Activated naive CD4-positive, alpha-beta T cell treated with anti-CD3 and anti-CD28 coated beads, Interleukin-2, amount 50 U/mL, for 24 hours (primary cell): ENCODE measurements around the gene CDC37L1.

Experiments used
- H3K27ac Mint-ChIP-seq: one replicate; pipeline ENCODE4 v1.8.0; 2021; ENCODE audit warnings: mild to moderate bottlenecking, mixed read lengths
- H3K27me3 Mint-ChIP-seq: one replicate; pipeline ENCODE4 v1.8.0; 2021; ENCODE audit warnings: mixed read lengths
- H3K36me3 Mint-ChIP-seq: one replicate; pipeline ENCODE4 v1.8.0; 2021; ENCODE audit warnings: mixed read lengths
- H3K4me1 Mint-ChIP-seq: one replicate; pipeline ENCODE4 v1.8.0; 2021; ENCODE audit warnings: mixed read lengths
- H3K4me3 Mint-ChIP-seq: one replicate; pipeline ENCODE4 v1.8.0; 2021; ENCODE audit warnings: mild to moderate bottlenecking, mixed read lengths
- H3K9me3 Mint-ChIP-seq: one replicate; pipeline ENCODE4 v1.8.0; 2021; ENCODE audit warnings: mixed read lengths

CDC37L1 gene

GRCh38 chr9:4718911-4719310 lies 39.5 kb downstream of the CDC37L1 start:
- Mint-ChIP-seq H3K27ac (peak overlapping the region; percentile 12), H3K36me3 (peaks cover 7% of the 10 kb centered on the region), H3K4me1 (peaks cover 3% of the 10 kb centered on the region), H3K4me3 (no peak overlapping the region), H3K9me3 (no peaks in the 10 kb centered on the region), H3K27me3 (no peaks in the 10 kb centered on the region)

- H3K4me1 Mint-ChIP-seq = peaks cover 15% of the 10 kb centered on the region
- no peaks in the 10 kb centered on the region for H3K27me3 Mint-ChIP-seq
- H3K27ac Mint-ChIP-seq = no peak overlapping the region
- H3K36me3 Mint-ChIP-seq = peaks cover 9% of the 10 kb centered on the region
- no peak overlapping the region for H3K4me3 Mint-ChIP-seq
- H3K9me3 Mint-ChIP-seq = no peaks in the 10 kb centered on the region
Measured at GRCh38 chr9:4721736-4722135, 42.4 kb downstream of the CDC37L1 start.

GRCh38 chr9:4725706-4726442 lies 46.5 kb downstream of the CDC37L1 start:
- H3K4me1 Mint-ChIP-seq = peaks cover 34% of the 10 kb centered on the region
- no peak overlapping the region for H3K4me3 Mint-ChIP-seq
- no peaks in the 10 kb centered on the region for H3K27me3 Mint-ChIP-seq
- H3K27ac Mint-ChIP-seq = no peak overlapping the region
- peaks cover 8% of the 10 kb centered on the region for H3K36me3 Mint-ChIP-seq
- H3K9me3 Mint-ChIP-seq = no peaks in the 10 kb centered on the region

GRCh38 chr9:4727593-4727992 lies 48.2 kb downstream of the CDC37L1 start:
- peaks cover 45% of the 10 kb centered on the region for H3K4me1 Mint-ChIP-seq
- H3K36me3 Mint-ChIP-seq = peaks cover 6% of the 10 kb centered on the region
- H3K27me3 Mint-ChIP-seq = no peaks in the 10 kb centered on the region
- no peak overlapping the region for H3K4me3 Mint-ChIP-seq
- no peaks in the 10 kb centered on the region for H3K9me3 Mint-ChIP-seq
- no peak overlapping the region for H3K27ac Mint-ChIP-seq

GRCh38 chr9:4732890-4733289 lies 53.5 kb downstream of the CDC37L1 start:
- no peak overlapping the region for H3K4me3 Mint-ChIP-seq
- H3K27me3 Mint-ChIP-seq = no peaks in the 10 kb centered on the region
- H3K9me3 Mint-ChIP-seq = no peaks in the 10 kb centered on the region
- H3K36me3 Mint-ChIP-seq = peaks cover 8% of the 10 kb centered on the region
- no peak overlapping the region for H3K27ac Mint-ChIP-seq
- H3K4me1 Mint-ChIP-seq = peaks cover 55% of the 10 kb centered on the region

- H3K4me1 Mint-ChIP-seq = peaks cover 65% of the 10 kb centered on the region
- H3K27ac Mint-ChIP-seq = no peak overlapping the region
- no peaks in the 10 kb centered on the region for H3K27me3 Mint-ChIP-seq
- peaks cover 8% of the 10 kb centered on the region for H3K36me3 Mint-ChIP-seq
- no peaks in the 10 kb centered on the region for H3K9me3 Mint-ChIP-seq
- H3K4me3 Mint-ChIP-seq = no peak overlapping the region
Measured at GRCh38 chr9:4734150-4734549, 54.8 kb downstream of the CDC37L1 start.

- H3K4me1 Mint-ChIP-seq = peaks cover 60% of the 10 kb centered on the region
- H3K36me3 Mint-ChIP-seq = peaks cover 2% of the 10 kb centered on the region
- H3K27ac Mint-ChIP-seq = no peak overlapping the region
- H3K9me3 Mint-ChIP-seq = no peaks in the 10 kb centered on the region
- peak overlapping the region; percentile 93 for H3K4me3 Mint-ChIP-seq
- H3K27me3 Mint-ChIP-seq = no peaks in the 10 kb centered on the region
Measured at GRCh38 chr9:4738866-4739586, 59.7 kb downstream of the CDC37L1 start.

- Mint-ChIP-seq H3K27me3 (no peaks in the 10 kb centered on the region), H3K4me1 (peaks cover 58% of the 10 kb centered on the region), H3K9me3 (no peaks in the 10 kb centered on the region), H3K4me3 (peak overlapping the region; percentile 93), H3K27ac (peak overlapping the region; percentile 87), H3K36me3 (no peaks in the 10 kb centered on the region)
Measured at GRCh38 chr9:4739587-4740387, 60.4 kb downstream of the CDC37L1 start.

GRCh38 chr9:4740388-4740637 lies 60.9 kb downstream of the CDC37L1 start:
- Mint-ChIP-seq H3K4me3 (peak overlapping the region; percentile 93), H3K27me3 (no peaks in the 10 kb centered on the region), H3K9me3 (no peaks in the 10 kb centered on the region), H3K27ac (peak overlapping the region; percentile 87), H3K4me1 (peaks cover 57% of the 10 kb centered on the region), H3K36me3 (no peaks in the 10 kb centered on the region)

GRCh38 chr9:4740638-4741364 lies 61.4 kb downstream of the CDC37L1 start, which contains the start of gene AK3:
Gene AK3 (minus strand): TSS chr9:4741202. CDS start chr9:4741087, 115 bp downstream.
- no peaks in the 10 kb centered on the region for H3K9me3 Mint-ChIP-seq
- H3K36me3 Mint-ChIP-seq = no peaks in the 10 kb centered on the region
- peaks cover 57% of the 10 kb centered on the region for H3K4me1 Mint-ChIP-seq
- H3K4me3 Mint-ChIP-seq = peak within 1 kb of the TSS; percentile 93
- H3K27me3 Mint-ChIP-seq = no peaks in the 10 kb centered on the region
- H3K27ac Mint-ChIP-seq = peak within 1 kb of the TSS; percentile 87

- no peaks in the 10 kb centered on the region for H3K9me3 Mint-ChIP-seq
- peak overlapping the region; percentile 81 for H3K4me3 Mint-ChIP-seq
- H3K36me3 Mint-ChIP-seq = no peaks in the 10 kb centered on the region
- H3K27ac Mint-ChIP-seq = peak overlapping the region; percentile 70
- peaks cover 60% of the 10 kb centered on the region for H3K4me1 Mint-ChIP-seq
- no peaks in the 10 kb centered on the region for H3K27me3 Mint-ChIP-seq
Measured at GRCh38 chr9:4741365-4742089, 62.2 kb downstream of the CDC37L1 start.

GRCh38 chr9:4742246-4742645 lies 62.9 kb downstream of the CDC37L1 start:
- H3K27me3 Mint-ChIP-seq = no peaks in the 10 kb centered on the region
- H3K27ac Mint-ChIP-seq = peak overlapping the region; percentile 70
- peaks cover 61% of the 10 kb centered on the region for H3K4me1 Mint-ChIP-seq
- peak overlapping the region; percentile 81 for H3K4me3 Mint-ChIP-seq
- H3K9me3 Mint-ChIP-seq = no peaks in the 10 kb centered on the region
- H3K36me3 Mint-ChIP-seq = no peaks in the 10 kb centered on the region

GRCh38 chr9:4743131-4743875 lies 63.9 kb downstream of the CDC37L1 start:
- Mint-ChIP-seq H3K27me3 (no peaks in the 10 kb centered on the region), H3K27ac (no peak overlapping the region), H3K9me3 (no peaks in the 10 kb centered on the region), H3K36me3 (no peaks in the 10 kb centered on the region), H3K4me1 (peaks cover 50% of the 10 kb centered on the region), H3K4me3 (peak overlapping the region; percentile 16)

- H3K9me3 Mint-ChIP-seq = no peaks in the 10 kb centered on the region
- H3K4me1 Mint-ChIP-seq = peaks cover 32% of the 10 kb centered on the region
- H3K27ac Mint-ChIP-seq = peak overlapping the region; percentile 76
- H3K36me3 Mint-ChIP-seq = no peaks in the 10 kb centered on the region
- H3K27me3 Mint-ChIP-seq = no peaks in the 10 kb centered on the region
- H3K4me3 Mint-ChIP-seq = no peak overlapping the region
Measured at GRCh38 chr9:4746278-4747030, 67.1 kb downstream of the CDC37L1 start.
